Measurements from ENCODE around the gene NINL.

The NINL gene

GRCh38 chr20:25496968-25497401 lies 88.3 kb downstream of the NINL start:
- Histone ChIP-seq H2AFZ (ENCODE audit: low read depth, low read length) (no peak overlapping the region), H3K27me3 (ENCODE audit: insufficient read depth, low read length) (no peaks in the 10 kb centered on the region), H3K4me3 (ENCODE audit: low read length) (no peak overlapping the region), H3K4me1 (ENCODE audit: insufficient read depth, low read length) (no peaks in the 10 kb centered on the region), H3K9me3 (ENCODE audit: low read length) (no peaks in the 10 kb centered on the region), H3K36me3 (ENCODE audit: insufficient read depth, low read length) (peaks cover 30% of the 10 kb centered on the region)

DNA sequence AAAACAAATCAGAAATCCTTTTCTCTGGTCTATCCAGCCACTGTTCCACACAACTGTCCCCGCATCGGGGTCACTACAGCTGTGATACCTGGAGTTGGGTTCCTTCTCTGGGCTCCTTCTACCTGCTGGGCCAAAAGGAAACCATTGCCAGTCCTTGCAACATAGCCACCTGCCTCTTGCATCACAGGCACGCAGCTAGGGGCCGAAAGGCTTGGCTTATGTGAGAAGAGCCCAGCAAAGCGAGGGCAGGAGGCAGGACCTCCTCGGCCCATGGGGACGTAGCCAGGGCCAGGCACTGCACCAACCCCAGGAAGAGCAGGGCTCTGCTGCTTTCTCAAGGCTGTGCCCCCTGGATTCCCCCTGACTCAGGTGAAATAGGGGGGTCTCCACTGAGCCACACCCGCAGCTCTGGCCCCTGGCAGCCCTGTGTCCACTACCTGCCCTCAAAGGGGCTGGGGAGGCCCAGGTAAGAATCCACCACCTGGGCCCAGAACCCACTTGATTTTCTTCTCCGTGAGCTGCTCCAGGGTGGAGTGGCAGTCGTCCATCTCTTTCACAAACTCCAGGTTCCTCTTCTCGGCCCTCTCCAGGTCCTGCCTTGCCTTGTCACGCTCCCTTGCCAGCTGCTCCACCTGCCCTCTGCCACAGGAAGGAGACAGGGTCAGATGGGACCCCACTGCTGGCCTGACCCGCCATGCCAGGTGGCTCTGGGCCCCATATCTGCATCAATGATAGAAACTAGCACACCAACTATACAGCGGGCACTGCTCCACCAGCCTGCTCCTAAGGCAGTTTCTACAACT lies 89.0 kb downstream of the NINL start:
- H2AFZ ChIP-seq (ENCODE audit: low read depth, low read length) = no peak overlapping the region
- no peaks in the 10 kb centered on the region for H3K9me3 ChIP-seq (ENCODE audit: low read length)
- H3K4me1 ChIP-seq (ENCODE audit: insufficient read depth, low read length) = no peaks in the 10 kb centered on the region
- no peak overlapping the region for H3K4me3 ChIP-seq (ENCODE audit: low read length)
- peaks cover 29% of the 10 kb centered on the region for H3K36me3 ChIP-seq (ENCODE audit: insufficient read depth, low read length)
- no peaks in the 10 kb centered on the region for H3K27me3 ChIP-seq (ENCODE audit: insufficient read depth, low read length)

DNA sequence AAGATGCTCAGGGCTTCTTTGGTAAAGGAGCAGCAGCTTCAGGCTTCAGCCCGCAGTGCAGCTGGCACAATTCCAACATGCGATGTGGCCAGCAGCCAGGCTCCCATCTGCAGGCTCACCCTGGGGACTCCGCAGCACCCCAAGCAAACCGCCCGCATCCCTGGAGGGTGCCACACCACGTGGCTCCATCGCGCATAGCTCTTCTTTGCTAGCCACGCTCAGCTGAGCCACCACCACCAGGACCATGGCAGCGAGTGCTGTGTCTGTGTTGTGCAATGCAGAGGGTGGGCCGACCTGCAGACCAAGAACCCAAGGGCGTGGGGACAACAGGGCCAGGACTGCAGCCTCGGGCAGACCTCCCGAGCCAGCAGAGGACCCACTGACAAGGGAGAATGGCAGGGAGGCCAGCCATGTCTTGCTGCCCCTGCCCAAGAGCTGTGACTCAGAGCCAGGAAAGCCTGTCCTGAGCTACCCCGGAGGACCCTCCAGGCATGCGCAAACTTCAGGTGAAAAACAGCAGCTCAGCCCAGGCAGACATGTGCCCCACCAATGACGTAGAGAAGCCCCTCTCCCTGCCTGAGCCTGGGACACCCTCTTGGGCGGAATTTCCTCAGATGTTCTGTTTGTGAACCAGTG lies 90.0 kb downstream of the NINL start:
- no peaks in the 10 kb centered on the region for H3K9me3 ChIP-seq (ENCODE audit: low read length)
- no peak overlapping the region for H2AFZ ChIP-seq (ENCODE audit: low read depth, low read length)
- no peak overlapping the region for H3K4me3 ChIP-seq (ENCODE audit: low read length)
- peaks cover 30% of the 10 kb centered on the region for H3K36me3 ChIP-seq (ENCODE audit: insufficient read depth, low read length)
- H3K4me1 ChIP-seq (ENCODE audit: insufficient read depth, low read length) = no peaks in the 10 kb centered on the region
- no peaks in the 10 kb centered on the region for H3K27me3 ChIP-seq (ENCODE audit: insufficient read depth, low read length)

DNA sequence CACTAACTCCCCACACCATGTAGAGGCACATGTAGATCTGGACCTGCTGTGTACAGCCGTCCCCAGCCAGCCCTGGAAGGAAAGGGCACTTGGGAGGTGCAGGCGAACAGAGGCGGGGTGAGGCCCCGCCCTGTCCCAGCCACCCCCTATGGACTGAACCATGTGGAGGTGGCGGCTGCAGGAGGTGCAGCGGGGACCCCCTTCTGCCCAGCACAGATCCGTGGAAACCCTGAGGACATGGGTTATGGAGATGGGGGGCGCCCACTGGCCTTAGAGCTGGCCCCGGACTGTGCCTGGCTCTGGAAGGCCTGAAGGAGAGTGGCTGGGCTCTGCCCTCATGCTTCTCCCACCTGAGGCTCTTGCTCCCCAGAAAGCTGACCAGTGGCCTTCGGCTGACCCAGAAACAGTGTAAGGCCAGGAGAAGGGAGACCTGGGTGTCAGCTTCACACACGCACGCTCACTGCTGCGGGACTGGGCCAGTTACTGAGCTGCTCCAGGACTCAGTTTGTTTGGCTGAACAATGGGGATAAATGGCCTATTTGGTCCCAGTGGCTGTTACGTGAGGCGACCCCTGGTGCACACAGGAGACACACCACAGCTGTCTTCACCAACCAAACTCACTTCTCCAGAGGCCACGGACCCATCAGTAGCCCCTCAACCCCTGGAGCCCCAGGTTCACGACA lies 90.7 kb downstream of the NINL start:
- H3K27me3 ChIP-seq (ENCODE audit: insufficient read depth, low read length) = no peaks in the 10 kb centered on the region
- H2AFZ ChIP-seq (ENCODE audit: low read depth, low read length) = no peak overlapping the region
- H3K4me1 ChIP-seq (ENCODE audit: insufficient read depth, low read length) = no peaks in the 10 kb centered on the region
- H3K36me3 ChIP-seq (ENCODE audit: insufficient read depth, low read length) = peaks cover 34% of the 10 kb centered on the region
- H3K4me3 ChIP-seq (ENCODE audit: low read length) = no peak overlapping the region
- no peaks in the 10 kb centered on the region for H3K9me3 ChIP-seq (ENCODE audit: low read length)

- no peaks in the 10 kb centered on the region for H3K27me3 ChIP-seq (ENCODE audit: insufficient read depth, low read length)
- H3K36me3 ChIP-seq (ENCODE audit: insufficient read depth, low read length) = peaks cover 32% of the 10 kb centered on the region
- H2AFZ ChIP-seq (ENCODE audit: low read depth, low read length) = no peak overlapping the region
- no peaks in the 10 kb centered on the region for H3K9me3 ChIP-seq (ENCODE audit: low read length)
- H3K4me1 ChIP-seq (ENCODE audit: insufficient read depth, low read length) = no peaks in the 10 kb centered on the region
- H3K4me3 ChIP-seq (ENCODE audit: low read length) = no peak overlapping the region
These were observed 91.4 kb downstream of the NINL start for GRCh38 chr20:25493748-25494505.

GRCh38 chr20:25493137-25493536 lies 92.2 kb downstream of the NINL start:
- no peak overlapping the region for H2AFZ ChIP-seq (ENCODE audit: low read depth, low read length)
- peaks cover 34% of the 10 kb centered on the region for H3K36me3 ChIP-seq (ENCODE audit: insufficient read depth, low read length)
- no peaks in the 10 kb centered on the region for H3K4me1 ChIP-seq (ENCODE audit: insufficient read depth, low read length)
- no peaks in the 10 kb centered on the region for H3K9me3 ChIP-seq (ENCODE audit: low read length)
- H3K27me3 ChIP-seq (ENCODE audit: insufficient read depth, low read length) = no peaks in the 10 kb centered on the region
- H3K4me3 ChIP-seq (ENCODE audit: low read length) = no peak overlapping the region

- no peaks in the 10 kb centered on the region for H3K4me1 ChIP-seq (ENCODE audit: insufficient read depth, low read length)
- no peak overlapping the region for H2AFZ ChIP-seq (ENCODE audit: low read depth, low read length)
- H3K4me3 ChIP-seq (ENCODE audit: low read length) = no peak overlapping the region
- H3K27me3 ChIP-seq (ENCODE audit: insufficient read depth, low read length) = no peaks in the 10 kb centered on the region
- no peaks in the 10 kb centered on the region for H3K9me3 ChIP-seq (ENCODE audit: low read length)
- H3K36me3 ChIP-seq (ENCODE audit: insufficient read depth, low read length) = peaks cover 39% of the 10 kb centered on the region
These were observed 93.8 kb downstream of the NINL start for GRCh38 chr20:25491446-25492038.

DNA sequence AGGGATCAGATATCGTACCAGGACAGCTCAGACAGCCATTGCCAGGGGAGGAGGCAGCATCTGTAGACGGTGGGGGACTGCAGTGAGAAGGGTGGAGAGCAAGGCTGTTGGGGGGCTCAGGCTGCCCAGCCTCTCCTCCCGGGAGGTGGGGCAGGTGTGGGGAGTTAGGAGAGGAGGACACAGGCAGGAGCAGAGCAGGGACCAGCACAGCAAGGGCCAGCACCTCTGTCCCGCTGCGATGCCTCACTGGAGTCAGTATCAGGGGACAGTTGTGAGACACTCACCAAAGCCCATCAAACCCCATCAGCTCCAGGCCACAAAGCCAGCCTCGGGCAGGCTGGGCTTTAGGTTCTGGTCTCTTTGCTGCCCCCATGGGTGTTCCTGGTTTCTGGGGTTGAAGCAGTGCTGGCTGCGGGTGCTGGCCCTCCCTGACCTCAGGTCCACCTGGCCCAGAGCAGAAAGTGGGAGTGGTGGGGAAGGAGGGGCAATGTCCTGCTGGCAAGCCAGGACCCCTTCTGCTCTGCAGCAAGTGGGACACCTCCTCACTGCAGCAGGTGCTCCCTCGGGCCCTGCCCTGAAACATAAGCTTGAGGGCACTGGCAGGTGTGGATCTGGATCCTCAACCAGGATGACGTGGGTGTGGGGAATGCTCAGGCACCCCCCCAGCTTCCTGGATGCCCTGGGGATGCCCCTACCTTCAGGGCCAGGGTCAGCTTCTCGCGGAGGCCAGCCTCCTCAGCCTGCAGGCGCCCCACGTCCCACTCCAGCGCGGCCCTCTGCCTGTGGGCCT lies 94.5 kb downstream of the NINL start:
- H2AFZ ChIP-seq (ENCODE audit: low read depth, low read length) = no peak overlapping the region
- no peaks in the 10 kb centered on the region for H3K27me3 ChIP-seq (ENCODE audit: insufficient read depth, low read length)
- H3K4me1 ChIP-seq (ENCODE audit: insufficient read depth, low read length) = no peaks in the 10 kb centered on the region
- H3K36me3 ChIP-seq (ENCODE audit: insufficient read depth, low read length) = peaks cover 44% of the 10 kb centered on the region
- no peaks in the 10 kb centered on the region for H3K9me3 ChIP-seq (ENCODE audit: low read length)
- H3K4me3 ChIP-seq (ENCODE audit: low read length) = no peak overlapping the region

GRCh38 chr20:25489221-25489871 lies 96.0 kb downstream of the NINL start:
- no peaks in the 10 kb centered on the region for H3K27me3 ChIP-seq (ENCODE audit: insufficient read depth, low read length)
- no peaks in the 10 kb centered on the region for H3K4me1 ChIP-seq (ENCODE audit: insufficient read depth, low read length)
- no peak overlapping the region for H2AFZ ChIP-seq (ENCODE audit: low read depth, low read length)
- no peaks in the 10 kb centered on the region for H3K9me3 ChIP-seq (ENCODE audit: low read length)
- H3K36me3 ChIP-seq (ENCODE audit: insufficient read depth, low read length) = peaks cover 51% of the 10 kb centered on the region
- H3K4me3 ChIP-seq (ENCODE audit: low read length) = no peak overlapping the region

DNA sequence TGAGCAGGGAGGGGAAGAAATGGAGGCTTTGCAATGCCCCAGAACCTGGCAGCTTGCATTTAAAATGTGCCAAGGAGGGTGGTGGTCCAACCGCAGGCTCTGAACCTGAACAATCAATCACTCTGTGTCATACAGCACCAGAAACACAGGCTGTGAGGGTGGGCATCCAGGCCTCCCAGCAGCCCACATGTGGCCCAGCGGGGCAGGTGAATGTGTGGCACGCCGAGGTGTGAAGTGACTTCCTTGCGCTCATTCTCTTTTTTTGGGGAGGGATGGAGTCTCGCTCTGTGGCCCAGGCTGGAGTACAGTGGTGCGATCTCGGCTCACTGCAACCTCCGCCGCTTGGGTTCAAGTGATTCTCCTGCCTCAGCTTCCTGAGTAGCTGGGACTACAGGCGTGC lies 97.4 kb downstream of the NINL start:
- no peak overlapping the region for H2AFZ ChIP-seq (ENCODE audit: low read depth, low read length)
- H3K4me1 ChIP-seq (ENCODE audit: insufficient read depth, low read length) = no peaks in the 10 kb centered on the region
- H3K36me3 ChIP-seq (ENCODE audit: insufficient read depth, low read length) = peaks cover 58% of the 10 kb centered on the region
- no peaks in the 10 kb centered on the region for H3K9me3 ChIP-seq (ENCODE audit: low read length)
- H3K4me3 ChIP-seq (ENCODE audit: low read length) = no peak overlapping the region
- H3K27me3 ChIP-seq (ENCODE audit: insufficient read depth, low read length) = no peaks in the 10 kb centered on the region

GRCh38 chr20:25487306-25487705 lies 98.0 kb downstream of the NINL start:
- H3K4me3 ChIP-seq (ENCODE audit: low read length) = no peak overlapping the region
- H3K4me1 ChIP-seq (ENCODE audit: insufficient read depth, low read length) = no peaks in the 10 kb centered on the region
- peaks cover 58% of the 10 kb centered on the region for H3K36me3 ChIP-seq (ENCODE audit: insufficient read depth, low read length)
- H3K27me3 ChIP-seq (ENCODE audit: insufficient read depth, low read length) = no peaks in the 10 kb centered on the region
- H3K9me3 ChIP-seq (ENCODE audit: low read length) = no peaks in the 10 kb centered on the region
- H2AFZ ChIP-seq (ENCODE audit: low read depth, low read length) = no peak overlapping the region

GRCh38 chr20:25486377-25486776 lies 99.0 kb downstream of the NINL start:
- H2AFZ ChIP-seq (ENCODE audit: low read depth, low read length) = no peak overlapping the region
- H3K27me3 ChIP-seq (ENCODE audit: insufficient read depth, low read length) = no peaks in the 10 kb centered on the region
- no peaks in the 10 kb centered on the region for H3K4me1 ChIP-seq (ENCODE audit: insufficient read depth, low read length)
- peaks cover 65% of the 10 kb centered on the region for H3K36me3 ChIP-seq (ENCODE audit: insufficient read depth, low read length)
- H3K4me3 ChIP-seq (ENCODE audit: low read length) = no peak overlapping the region
- no peaks in the 10 kb centered on the region for H3K9me3 ChIP-seq (ENCODE audit: low read length)

Measured in neuron (in vitro differentiated cells).